CD4-positive, CD25-positive, alpha-beta regulatory T cell (primary cell): Measurements from ENCODE around the gene NCOR1. TPM values are rescaled to one million over a fixed set of nuclear protein-coding genes. Genes with fewer than 3 reads are reported as not detected.

Experiments
- ATAC-seq, 2 donors: fragments of 150-1000 bp; cut with Tn5 transposase; one replicate each; pipeline ENCODE4 v1.10.0; 2021; ENCODE audit warnings: low read depth in 2 of 2, moderate number of reproducible peaks in 2 of 2, moderate library complexity in 1 of 2
- DNase-seq, 3 donors: peaks; one replicate each; pipeline versions ENCODE4 v3.0.0 to v3.0.0-alpha.2; 2012 to 2022; ENCODE audit warnings: mixed read lengths in 1 of 3
- H3K27ac ChIP-seq: one replicate; pipeline ENCODE4 v1.7.0; 2013; ENCODE audit warnings: mild to moderate bottlenecking, low read length; ENCODE audit not compliant: insufficient read depth, poor library complexity, severe bottlenecking
- H3K27me3 ChIP-seq: one replicate; pipeline ENCODE4 v1.7.0; 2013; ENCODE audit warnings: low read length; ENCODE audit not compliant: control insufficient read depth, insufficient read depth
- H3K36me3 ChIP-seq: one replicate; pipeline ENCODE4 v1.7.0; 2013; ENCODE audit warnings: mild to moderate bottlenecking, low read length, moderate library complexity; ENCODE audit not compliant: control insufficient read depth, insufficient read depth
- H3K4me1 ChIP-seq: 2 replicates; pipeline ENCODE4 v1.7.0; 2013; ENCODE audit warnings: mild to moderate bottlenecking, low read length; ENCODE audit not compliant: insufficient read depth, control insufficient read depth, poor library complexity, severe bottlenecking
- H3K4me3 ChIP-seq: one replicate; pipeline ENCODE4 v1.7.0; 2013; ENCODE audit warnings: low read depth, mild to moderate bottlenecking, low read length, moderate library complexity
- H3K9me3 ChIP-seq, 2 experiments: 1 replicate in 1 of 2; 2 replicates in 1 of 2; pipeline ENCODE4 v1.7.0; 2013; ENCODE audit warnings: low read length in 2 of 2, mild to moderate bottlenecking in 1 of 2, moderate library complexity in 1 of 2; ENCODE audit not compliant: control insufficient read depth in 2 of 2
- H3K27ac Mint-ChIP-seq, 3 donors: one replicate each; pipeline ENCODE4 v1.8.0; 2020 to 2022; ENCODE audit warnings: mild to moderate bottlenecking in 3 of 3, mixed read lengths in 3 of 3, moderate library complexity in 2 of 3
- H3K27me3 Mint-ChIP-seq: one replicate; pipeline ENCODE4 v1.8.0; 2022; ENCODE audit warnings: mild to moderate bottlenecking, mixed read lengths
- H3K36me3 Mint-ChIP-seq: one replicate; pipeline ENCODE4 v1.8.0; 2020; ENCODE audit warnings: mixed read lengths
- H3K4me1 Mint-ChIP-seq, 4 donors: one replicate each; pipeline ENCODE4 v1.8.0; 2020 to 2022; ENCODE audit warnings: mixed read lengths in 4 of 4, mild to moderate bottlenecking in 1 of 4
- H3K4me3 Mint-ChIP-seq, 4 donors: one replicate each; pipeline ENCODE4 v1.8.0; 2020 to 2022; ENCODE audit warnings: mild to moderate bottlenecking in 4 of 4, mixed read lengths in 4 of 4, moderate library complexity in 3 of 4
- H3K9me3 Mint-ChIP-seq, 7 donors: one replicate each; pipeline ENCODE4 v1.8.0; 2020 to 2022; ENCODE audit warnings: mixed read lengths in 7 of 7, mild to moderate bottlenecking in 3 of 7, moderate library complexity in 2 of 7
- polyA plus RNA-seq, 4 donors: library from polyadenylated mRNA; unstranded; fragments of 300-500 nt; fragmentation: Illumina TruSeq; gene quantifications; one replicate each; pipeline ENCODE4 v1.2.3, GENCODE V29; 2021
- total RNA-seq: library from RNA; stranded (reverse); gene quantifications from one replicate; pipeline ENCODE4 v1.2.3, GENCODE V29; 2022

Gene NCOR1
- total and polyA plus RNA-seq, 5 donors from 2014 or later = 65.8 to 216 (median 67.3) TPM

DNA sequence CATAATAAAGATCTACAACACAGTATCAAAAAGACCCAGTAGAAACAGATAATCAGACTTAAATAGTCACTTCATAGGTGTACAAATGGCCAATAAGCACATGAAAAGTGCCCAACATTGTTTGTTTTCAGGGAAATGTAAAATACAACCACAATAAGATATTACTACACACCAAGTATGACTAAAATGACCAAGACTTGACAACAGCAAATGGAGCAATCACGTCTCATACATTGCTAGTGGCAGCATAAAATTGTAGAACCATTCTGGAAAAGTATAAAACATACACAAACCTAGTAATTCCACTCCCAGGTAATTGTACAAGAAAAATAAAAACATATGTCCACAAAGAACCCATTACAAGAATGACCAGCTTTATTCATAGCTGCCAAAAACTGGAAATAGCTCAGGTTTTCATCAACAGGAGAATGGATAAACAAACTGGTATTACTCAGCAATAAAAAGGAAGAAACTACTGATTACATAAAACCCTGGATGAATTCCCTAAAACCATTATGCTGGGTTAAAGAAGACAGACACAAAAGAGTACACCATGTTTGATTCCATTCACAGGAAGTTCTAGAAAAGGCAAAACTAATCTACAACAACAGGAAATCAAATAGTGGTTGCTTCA lies 130.2 kb downstream of the NCOR1 start:
- Histone ChIP-seq H3K36me3 (peaks cover 52% of the 10 kb centered on the region), H3K4me3 (peak overlapping the region; percentile 4), H3K27me3 (no peaks in the 10 kb centered on the region), H3K9me3 (no peaks in the 10 kb centered on the region), H3K27ac (no peak overlapping the region), H3K4me1 (peaks cover 4% of the 10 kb centered on the region)
- H3K27ac Mint-ChIP-seq = peak overlapping the region; percentile 43 to 63 (median 52)
- H3K9me3 Mint-ChIP-seq = peaks cover 0 to 5% (median 0%) of the 10 kb centered on the region in 7 donors
- ATAC-seq (no peak), DNase-seq (no peak)
- H3K4me1 Mint-ChIP-seq = peaks cover 30 to 38% (median 34%) of the 10 kb centered on the region in 4 donors
- no peaks in the 10 kb centered on the region for H3K27me3 Mint-ChIP-seq
- peak overlapping the region in 2 of 4 donors; percentile 4 to 14 for H3K4me3 Mint-ChIP-seq
- H3K36me3 Mint-ChIP-seq = peaks cover 52% of the 10 kb centered on the region

DNA sequence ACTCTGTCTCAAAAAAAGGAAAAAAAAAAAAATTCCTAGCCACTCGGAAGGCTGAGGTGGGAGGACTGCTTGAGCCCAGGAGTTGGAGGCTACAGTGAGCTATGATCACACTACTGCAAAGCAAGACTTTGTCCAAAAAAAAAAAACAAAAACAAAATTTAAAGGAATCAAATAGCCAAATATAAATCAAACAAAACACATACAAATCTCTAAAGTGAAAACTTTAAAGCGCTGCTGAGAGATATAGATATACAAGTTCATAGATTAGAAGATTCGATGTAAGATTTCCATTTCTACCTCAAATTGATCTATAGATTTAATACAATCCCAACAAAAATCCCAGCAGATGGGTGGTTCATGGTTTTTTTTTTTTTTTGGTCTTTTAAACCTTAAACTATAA lies 132.1 kb downstream of the NCOR1 start:
- H3K36me3 ChIP-seq = peaks cover 60% of the 10 kb centered on the region

DNA sequence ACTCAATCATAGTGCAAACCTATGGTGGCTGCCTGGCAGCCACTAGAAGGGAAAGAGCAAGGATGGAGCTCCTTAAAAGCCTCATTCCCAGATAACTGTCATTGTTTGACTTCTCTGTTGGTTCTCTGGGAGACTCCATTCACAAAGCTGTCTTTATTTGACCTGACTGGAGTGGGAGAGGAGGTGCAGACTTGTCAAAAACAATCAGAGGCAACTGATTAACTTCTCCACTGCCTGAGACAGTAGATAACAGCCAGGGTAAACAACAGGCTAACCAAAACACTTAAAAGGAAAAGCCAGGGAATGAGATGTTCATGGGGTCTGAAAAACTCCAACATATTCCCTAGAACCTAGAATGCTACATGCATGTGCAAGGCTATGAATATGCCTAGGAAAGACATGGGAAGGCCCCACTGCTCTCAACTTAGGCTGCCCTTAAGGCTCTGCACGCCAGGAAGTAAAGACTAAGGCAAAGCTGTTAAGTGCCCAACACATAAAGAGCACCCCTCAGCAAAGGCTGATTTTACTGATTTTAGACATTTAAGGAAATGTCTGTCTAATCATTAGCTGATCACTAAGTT lies 133.7 kb downstream of the NCOR1 start:
- Histone ChIP-seq H3K9me3 (no peaks in the 10 kb centered on the region), H3K27ac (no peak overlapping the region), H3K4me3 (no peak overlapping the region), H3K27me3 (no peaks in the 10 kb centered on the region), H3K4me1 (peaks cover 4% of the 10 kb centered on the region), H3K36me3 (peaks cover 72% of the 10 kb centered on the region)
- peak overlapping the region; percentile 18 to 41 (median 38) for H3K27ac Mint-ChIP-seq
- no peak overlapping the region for H3K4me3 Mint-ChIP-seq
- DNase-seq = no peak
- no peaks in the 10 kb centered on the region for H3K27me3 Mint-ChIP-seq
- H3K4me1 Mint-ChIP-seq = peaks cover 18 to 28% (median 23%) of the 10 kb centered on the region in 4 donors
- H3K36me3 Mint-ChIP-seq = peaks cover 69% of the 10 kb centered on the region
- no peak for ATAC-seq
- H3K9me3 Mint-ChIP-seq = peaks cover 0 to 5% (median 0%) of the 10 kb centered on the region in 7 donors

More for the DNA sequence above, 132.1 kb downstream of the NCOR1 start:
- no peaks in the 10 kb centered on the region for H3K9me3 ChIP-seq
- ATAC-seq = no peak
- no peak for DNase-seq
- Mint-ChIP-seq H3K4me1 (peaks cover 24 to 36% (median 29%) of the 10 kb centered on the region in 4 donors), H3K9me3 (peaks cover 0 to 5% (median 0%) of the 10 kb centered on the region in 7 donors), H3K4me3 (no peak overlapping the region), H3K27me3 (no peaks in the 10 kb centered on the region), H3K27ac (peak overlapping the region in 2 of 3 donors; percentile 15 to 23), H3K36me3 (peaks cover 65% of the 10 kb centered on the region)
- no peaks in the 10 kb centered on the region for H3K27me3 ChIP-seq
- H3K27ac ChIP-seq = no peak overlapping the region
- no peak overlapping the region for H3K4me3 ChIP-seq
- H3K4me1 ChIP-seq = peaks cover 4% of the 10 kb centered on the region

DNA sequence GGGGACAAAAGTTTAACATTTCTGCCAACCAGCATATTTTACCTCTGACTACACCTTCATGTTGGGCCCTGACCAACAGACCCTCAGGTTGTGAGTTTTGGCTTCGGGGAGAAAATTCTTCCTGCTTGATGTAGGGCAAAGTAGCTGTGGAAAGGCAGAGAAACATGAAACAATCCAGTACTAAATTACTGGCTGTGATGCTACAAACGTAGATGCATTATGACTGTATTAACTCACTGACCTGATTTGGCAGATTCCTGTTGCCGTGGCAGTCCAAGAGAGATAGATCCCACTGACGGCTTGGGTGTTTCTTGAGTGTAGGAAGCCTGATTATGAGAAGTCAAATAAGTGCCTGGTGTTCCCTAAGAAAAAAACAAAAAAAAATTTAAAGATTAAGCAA lies 135.0 kb downstream of the NCOR1 start:
- Mint-ChIP-seq H3K9me3 (peaks cover 0 to 3% (median 0%) of the 10 kb centered on the region in 7 donors), H3K27me3 (no peaks in the 10 kb centered on the region), H3K36me3 (peaks cover 67% of the 10 kb centered on the region), H3K27ac (no peak overlapping the region), H3K4me1 (peaks cover 6 to 23% (median 15%) of the 10 kb centered on the region in 4 donors), H3K4me3 (no peak overlapping the region)
- Histone ChIP-seq H3K9me3 (no peaks in the 10 kb centered on the region), H3K4me1 (peaks cover 4% of the 10 kb centered on the region), H3K36me3 (peaks cover 76% of the 10 kb centered on the region), H3K27me3 (no peaks in the 10 kb centered on the region), H3K4me3 (no peak overlapping the region), H3K27ac (no peak overlapping the region)
- ATAC-seq = no peak
- no peak for DNase-seq

DNA sequence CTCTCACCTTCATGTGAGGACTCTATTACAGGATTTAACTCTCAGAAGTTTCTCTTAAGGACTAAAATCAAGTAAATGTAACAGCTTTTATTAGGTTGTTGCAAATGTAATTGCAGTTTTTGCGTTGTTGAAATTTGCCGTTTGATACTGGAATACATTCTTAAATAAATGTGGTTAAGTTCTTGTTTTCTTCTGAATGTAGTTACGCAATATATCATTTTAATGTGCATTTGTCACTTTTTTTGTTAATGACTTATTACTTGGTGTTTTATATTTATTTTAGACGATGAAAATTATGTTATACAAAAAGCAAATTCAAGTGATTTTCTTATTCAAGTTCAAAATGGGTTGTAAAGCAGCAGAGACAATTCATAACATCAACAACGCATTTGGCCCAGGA lies 139.4 kb downstream of the NCOR1 start:
- Histone ChIP-seq H3K4me1 (no peaks in the 10 kb centered on the region), H3K27me3 (no peaks in the 10 kb centered on the region), H3K4me3 (no peak overlapping the region), H3K27ac (no peak overlapping the region), H3K36me3 (peaks cover 87% of the 10 kb centered on the region), H3K9me3 (no peaks in the 10 kb centered on the region)
- H3K27me3 Mint-ChIP-seq = no peaks in the 10 kb centered on the region
- H3K4me3 Mint-ChIP-seq = no peak overlapping the region
- peaks cover 57% of the 10 kb centered on the region for H3K36me3 Mint-ChIP-seq
- H3K27ac Mint-ChIP-seq = no peak overlapping the region
- peaks cover 0 to 6% (median under 1%) of the 10 kb centered on the region in 4 donors for H3K4me1 Mint-ChIP-seq
- DNase-seq (no peak), ATAC-seq (no peak)
- H3K9me3 Mint-ChIP-seq = peaks cover 0 to 2% (median 0%) of the 10 kb centered on the region in 7 donors

DNA sequence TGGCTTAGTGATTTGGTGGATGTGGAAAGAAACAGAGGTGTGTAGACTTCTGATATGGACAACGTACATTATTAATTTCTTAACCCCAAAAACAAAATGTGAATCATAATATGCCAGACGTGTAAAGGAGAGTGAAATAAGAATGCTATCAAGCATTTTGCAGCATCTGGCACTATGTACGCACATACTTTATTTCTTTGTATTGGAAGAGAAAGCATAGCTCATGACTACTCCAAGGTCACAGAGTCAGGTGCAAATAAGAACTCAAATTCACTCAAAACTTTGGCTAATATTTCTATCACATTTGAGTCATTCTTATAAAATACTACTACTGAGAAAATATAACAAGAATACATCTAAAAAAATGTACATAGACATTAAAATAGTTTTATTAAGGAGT lies 140.9 kb downstream of the NCOR1 start:
- H3K36me3 ChIP-seq = peaks cover 88% of the 10 kb centered on the region
- no peak overlapping the region for H3K4me3 Mint-ChIP-seq

DNA sequence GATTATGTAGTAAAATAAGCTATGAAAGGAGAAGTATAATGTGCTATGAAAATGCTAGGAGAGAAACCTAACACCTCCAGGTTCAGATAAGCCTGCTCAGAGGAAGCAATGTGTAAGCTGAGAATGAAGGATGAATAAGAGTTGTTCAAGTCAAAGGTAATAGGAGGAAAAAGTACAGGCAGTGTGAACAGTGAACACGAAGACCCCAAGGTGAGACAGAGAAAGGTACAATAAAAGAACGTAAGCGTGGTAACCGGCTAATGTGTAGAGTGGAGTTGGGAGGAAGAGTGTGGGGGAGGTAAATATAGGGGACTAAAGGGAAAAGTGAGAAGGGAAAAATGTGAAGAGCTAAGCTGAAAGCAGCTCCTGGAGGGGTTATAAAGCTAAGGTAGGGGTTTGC lies 141.5 kb downstream of the NCOR1 start:
- H3K9me3 Mint-ChIP-seq = peaks cover 0 to 2% (median 0%) of the 10 kb centered on the region in 7 donors
- peaks cover 0 to 6% (median under 1%) of the 10 kb centered on the region in 4 donors for H3K4me1 Mint-ChIP-seq
- H3K36me3 ChIP-seq = peaks cover 88% of the 10 kb centered on the region
- H3K36me3 Mint-ChIP-seq = peaks cover 65% of the 10 kb centered on the region
- no peak for ATAC-seq
- no peak overlapping the region for H3K27ac ChIP-seq
- no peaks in the 10 kb centered on the region for H3K4me1 ChIP-seq
- no peak overlapping the region for H3K4me3 Mint-ChIP-seq
- no peaks in the 10 kb centered on the region for H3K9me3 ChIP-seq
- no peak for DNase-seq
- H3K4me3 ChIP-seq = no peak overlapping the region
- H3K27me3 Mint-ChIP-seq = no peaks in the 10 kb centered on the region
- H3K27ac Mint-ChIP-seq = peak overlapping the region in 2 of 3 donors; percentile 5 to 77
- no peaks in the 10 kb centered on the region for H3K27me3 ChIP-seq

More for the DNA sequence above, 140.9 kb downstream of the NCOR1 start:
- Mint-ChIP-seq H3K9me3 (peaks cover 0 to 2% (median 0%) of the 10 kb centered on the region in 7 donors), H3K27me3 (no peaks in the 10 kb centered on the region), H3K4me1 (peaks cover 0 to 6% (median under 1%) of the 10 kb centered on the region in 4 donors), H3K36me3 (peaks cover 66% of the 10 kb centered on the region), H3K27ac (peak overlapping the region in 1 of 3 donors; percentile 77)
- Histone ChIP-seq H3K27me3 (no peaks in the 10 kb centered on the region), H3K4me3 (no peak overlapping the region), H3K4me1 (no peaks in the 10 kb centered on the region), H3K27ac (no peak overlapping the region), H3K9me3 (no peaks in the 10 kb centered on the region)
- ATAC-seq = no peak
- DNase-seq = no peak
